Activated CD4-positive, alpha-beta T cell treated with anti-CD3 and anti-CD28 coated beads for 36 hours (primary cell): Measurements from ENCODE around the gene ZNF281. TPM values are rescaled to one million over a fixed set of nuclear protein-coding genes. Genes with fewer than 3 reads are reported as not detected.
"Not testable (repeated sequence)": the region's sequence is repeated elsewhere in the genome, so short reads cannot be mapped to it uniquely, and the experiment has no call there.

ENCODE experiments used
- ATAC-seq: fragments of 200-7000 bp; cut with Tn5 transposase; one replicate; pipeline ENCODE4 v1.10.0; 2021; ENCODE audit warnings: mild to moderate bottlenecking, moderate library complexity
- CTCF ChIA-PET: fragments of 350-600 bp; sonication (Branson Sonifier 250); formaldehyde crosslinking; loops from one replicate; lab custom pipeline; 2021; ENCODE audit warnings: antibody characterized with exemption; lab: Charles Lee
- POLR2A ChIA-PET: fragments of 350-600 bp; sonication (Branson Sonifier 250); formaldehyde crosslinking; loops from one replicate; lab custom pipeline; 2021; ENCODE audit warnings: antibody characterized with exemption, inconsistent platforms; lab: Charles Lee
- DNase-seq: peaks from one replicate; pipeline ENCODE4 v3.0.0-alpha.2; 2020
- H3K27ac Mint-ChIP-seq: one replicate; pipeline ENCODE4 v1.8.0; 2021; ENCODE audit warnings: mixed read lengths
- H3K27me3 Mint-ChIP-seq: one replicate; pipeline ENCODE4 v1.8.0; 2021; ENCODE audit warnings: mixed read lengths
- H3K36me3 Mint-ChIP-seq: one replicate; pipeline ENCODE4 v1.8.0; 2021; ENCODE audit warnings: low read depth, mixed read lengths
- H3K4me1 Mint-ChIP-seq: one replicate; pipeline ENCODE4 v1.8.0; 2021; ENCODE audit warnings: mixed read lengths
- H3K4me3 Mint-ChIP-seq: one replicate; pipeline ENCODE4 v1.8.0; 2021; ENCODE audit warnings: mild to moderate bottlenecking, moderate library complexity, mixed read lengths
- H3K9me3 Mint-ChIP-seq: one replicate; pipeline ENCODE4 v1.8.0; 2021; ENCODE audit warnings: low read depth, mixed read lengths
- intact Hi-C, 2 experiments: fragments of 100-400 bp; cut with DNase I in 1 of 2; cut with micrococcal nuclease in 1 of 2; formaldehyde crosslinking; loops; one replicate each; pipeline versions ENCODE4 v1.14.2 to v1.15.1; 2022 to 2024; cut with DNase I, micrococcal nuclease
- total RNA-seq, 2 experiments: library from RNA; stranded (reverse); gene quantifications; one replicate each; pipeline ENCODE4 v1.2.3, GENCODE V29; 2021

ZNF281 gene
- total RNA-seq, 2 experiments from 2014 or later, result 10.8 to 13.5 TPM

DNA sequence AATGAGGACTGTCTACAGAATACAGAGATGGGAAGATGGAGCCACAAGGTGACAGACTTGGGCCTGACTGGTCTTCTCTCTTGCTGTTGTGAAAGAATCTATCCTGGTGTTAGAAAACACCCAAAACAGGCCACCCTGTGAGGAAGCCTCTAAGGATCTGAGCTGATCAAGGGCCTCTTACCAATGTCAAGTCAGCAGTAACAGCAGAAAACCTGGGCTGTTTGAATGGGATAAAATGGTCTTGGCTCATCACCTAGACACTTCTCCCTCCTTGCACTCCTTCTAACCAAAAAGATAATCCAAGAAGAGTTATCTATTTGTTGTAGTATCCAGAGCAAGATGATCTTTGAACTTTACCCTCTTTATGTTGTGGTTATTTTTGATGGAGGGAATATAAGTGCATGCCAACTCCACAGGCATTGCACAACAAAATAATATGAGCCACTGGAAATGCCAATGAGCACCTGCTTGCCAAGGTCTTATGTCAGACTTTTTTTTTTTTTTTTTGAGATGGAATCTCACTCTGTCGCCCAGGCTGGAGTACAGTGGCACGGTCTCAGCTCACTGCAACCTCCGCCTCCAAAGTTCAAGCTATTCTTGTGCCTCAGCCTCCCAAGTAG lies 32.8 kb upstream of the ZNF281 start:
- Mint-ChIP-seq H3K27me3 (no peaks in the 10 kb centered on the region), H3K27ac (no peak overlapping the region), H3K9me3 (no peaks in the 10 kb centered on the region), H3K36me3 (peaks cover 5% of the 10 kb centered on the region), H3K4me1 (peaks cover 35% of the 10 kb centered on the region), H3K4me3 (no peak overlapping the region)
- ChIA-PET POLR2A (interaction anchor here (0.6 kb wide), 1 partner anchor 834 kb away, joined by 3 read pairs; no protein-coding TSS in a partner anchor), CTCF (interaction anchor here (0.6 kb wide), 1 partner anchor 56 kb away, joined by 3 read pairs; no protein-coding TSS in a partner anchor)
- intact Hi-C loops, result no loop called here
- ATAC-seq (no peak), DNase-seq (no peak)

DNA sequence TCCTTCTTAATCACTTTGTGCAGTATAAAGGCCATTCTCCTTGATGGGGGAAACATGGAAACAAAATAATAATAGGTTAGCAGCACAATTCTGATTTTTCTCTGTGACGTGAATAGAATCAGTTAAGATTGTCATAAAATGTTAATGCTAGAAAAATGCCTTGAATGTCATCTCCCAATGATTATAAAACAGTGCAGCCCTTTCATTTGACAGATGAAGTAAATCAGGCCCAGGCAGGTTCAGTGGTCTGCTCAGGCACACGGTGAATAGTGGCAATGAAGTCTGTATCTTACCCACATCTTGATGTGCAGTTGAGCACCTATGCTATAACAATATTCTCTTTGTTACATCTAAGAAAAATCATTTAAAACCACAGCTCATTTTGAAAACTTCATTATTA lies 32.2 kb upstream of the ZNF281 start:
- Mint-ChIP-seq H3K27me3 (no peaks in the 10 kb centered on the region), H3K9me3 (no peaks in the 10 kb centered on the region), H3K27ac (no peak overlapping the region), H3K36me3 (peaks cover 3% of the 10 kb centered on the region), H3K4me3 (no peak overlapping the region), H3K4me1 (peaks cover 32% of the 10 kb centered on the region)
- POLR2A ChIA-PET, result no interaction called here
- DNase-seq (no peak), ATAC-seq (no peak)
- intact Hi-C loops, result no loop called here
- CTCF ChIA-PET, result interaction anchor here (1.0 kb wide), 1 partner anchor 16 kb away, joined by 3 read pairs; no protein-coding TSS in a partner anchor

DNA sequence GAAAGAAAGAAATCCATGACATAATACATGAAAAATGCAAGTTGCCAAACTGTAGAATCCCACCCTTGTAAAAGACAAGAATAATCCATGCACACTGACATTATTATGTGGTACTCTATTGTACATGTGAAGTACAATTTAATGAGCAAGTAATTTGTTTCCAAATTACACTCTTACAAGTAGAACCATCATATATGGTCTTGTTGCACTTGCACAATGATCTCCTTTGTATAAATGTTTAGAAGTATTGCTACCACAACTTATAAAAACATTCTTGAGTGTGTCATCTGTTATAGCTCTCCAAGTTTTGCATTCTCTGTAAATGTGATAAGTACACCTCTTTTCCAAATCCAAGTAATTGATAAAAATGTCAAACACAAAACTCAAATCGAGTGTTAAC lies 29.1 kb upstream of the ZNF281 start:
- H3K4me1 Mint-ChIP-seq, result peaks cover 11% of the 10 kb centered on the region
- H3K27me3 Mint-ChIP-seq, result peaks cover 2% of the 10 kb centered on the region
- ChIA-PET CTCF (interaction anchor here (0.6 to 1.2 kb wide), 2 partner anchors 57 to 212 kb away, joined by 3 read pairs; no protein-coding TSS in a partner anchor), POLR2A (no interaction called here)
- intact Hi-C loops, result loop anchor here in 1 of 2 experiments (10.0 kb wide), 1 partner anchor 306 kb away; no protein-coding TSS in a partner anchor
- no peak overlapping the region for H3K4me3 Mint-ChIP-seq
- DNase-seq (no peak), ATAC-seq (no peak)
- no peaks in the 10 kb centered on the region for H3K9me3 Mint-ChIP-seq
- no peak overlapping the region for H3K27ac Mint-ChIP-seq
- no peaks in the 10 kb centered on the region for H3K36me3 Mint-ChIP-seq

DNA sequence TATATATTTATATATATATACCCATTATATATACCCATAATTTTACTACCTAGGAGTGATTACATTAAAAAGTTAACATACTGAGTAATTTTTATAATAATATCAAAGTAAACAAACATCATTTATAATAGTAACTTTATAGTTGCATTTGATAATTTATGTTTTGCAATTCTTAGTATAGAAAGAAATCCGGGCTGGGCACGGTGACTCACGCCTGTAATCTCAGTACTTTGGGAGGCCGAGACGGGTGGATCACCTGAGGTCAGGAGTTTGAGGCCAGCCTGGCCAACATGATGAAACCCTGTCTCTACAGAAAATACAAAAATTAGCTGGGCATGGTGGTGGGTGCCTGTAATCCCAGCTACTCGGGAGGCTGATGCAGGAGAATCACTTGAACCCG lies 28.6 kb upstream of the ZNF281 start:
- intact Hi-C loops, result loop anchor here in 1 of 2 experiments (10.0 kb wide), 1 partner anchor 306 kb away; no protein-coding TSS in a partner anchor
- ATAC-seq, H3K27me3 Mint-ChIP-seq, H3K27ac Mint-ChIP-seq, H3K4me3 Mint-ChIP-seq, H3K36me3 Mint-ChIP-seq, POLR2A ChIA-PET, H3K9me3 Mint-ChIP-seq: not testable (repeated sequence)
- CTCF ChIA-PET, result interaction anchor here (1.2 kb wide), 1 partner anchor 57 kb away, joined by 3 read pairs; no protein-coding TSS in a partner anchor
- DNase-seq, result peak; percentile 14
- H3K4me1 Mint-ChIP-seq, result peaks cover 11% of the 10 kb centered on the region

DNA sequence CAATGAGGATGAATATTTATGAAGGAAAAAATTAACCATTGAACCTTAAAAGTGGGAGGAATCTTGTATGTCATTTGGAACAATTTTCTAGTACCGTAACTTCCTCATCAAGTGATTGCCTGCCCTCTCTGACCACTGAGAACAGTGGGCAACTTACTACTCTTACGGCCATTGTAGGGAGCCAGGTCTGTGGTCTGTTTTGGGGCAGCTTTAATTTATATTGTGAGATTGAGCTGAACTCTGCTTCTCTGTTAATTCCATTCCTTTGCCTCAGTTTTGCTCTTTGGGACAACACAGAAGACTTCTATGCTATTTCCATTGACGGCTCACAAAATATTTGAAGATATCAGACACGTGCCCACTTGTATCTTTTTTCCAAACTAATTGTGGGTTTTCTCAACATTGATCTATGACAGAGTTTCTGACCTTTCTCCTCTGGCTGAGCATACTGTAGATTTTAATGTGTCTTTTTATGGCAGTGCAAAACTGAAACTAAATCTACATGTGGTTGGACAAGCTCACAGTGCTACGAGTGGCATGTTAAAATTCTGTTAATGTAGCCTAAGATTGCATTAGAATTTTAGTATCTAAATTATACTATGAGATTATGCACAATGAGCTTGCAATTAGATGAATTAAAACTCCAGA lies 27.8 kb upstream of the ZNF281 start:
- intact Hi-C loops, result loop anchor here in 1 of 2 experiments (10.0 kb wide), 1 partner anchor 307 kb away; no protein-coding TSS in a partner anchor
- DNase-seq (no peak), ATAC-seq (peak; percentile 87)
- CTCF ChIA-PET, result interaction anchor here (1.2 kb wide), 1 partner anchor 58 kb away, joined by 3 read pairs; no protein-coding TSS in a partner anchor
- peaks cover 2% of the 10 kb centered on the region for H3K27me3 Mint-ChIP-seq
- H3K36me3 Mint-ChIP-seq, result no peaks in the 10 kb centered on the region
- H3K9me3 Mint-ChIP-seq, result no peaks in the 10 kb centered on the region
- POLR2A ChIA-PET, result no interaction called here
- peak overlapping the region; percentile 37 for H3K4me3 Mint-ChIP-seq
- peak overlapping the region; percentile 2 for H3K27ac Mint-ChIP-seq
- H3K4me1 Mint-ChIP-seq, result peaks cover 13% of the 10 kb centered on the region

DNA sequence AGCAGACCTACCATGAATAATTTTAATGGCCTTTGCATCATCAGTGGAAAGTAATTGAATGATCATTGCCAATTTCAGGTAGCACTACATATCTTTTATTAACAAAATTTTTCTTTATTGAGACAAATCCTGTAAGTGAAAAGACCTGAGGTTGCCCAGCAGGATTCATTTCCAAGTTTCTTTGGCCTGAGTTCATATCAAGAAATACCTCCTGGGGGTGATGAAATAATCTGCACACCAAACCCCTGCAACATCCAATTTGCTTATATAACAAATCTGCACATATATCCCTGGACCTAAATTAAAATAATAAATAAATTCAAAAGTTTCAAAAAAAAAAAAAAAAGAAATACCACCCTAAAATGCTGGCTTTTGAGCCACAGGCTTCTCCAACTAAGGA lies 27.3 kb upstream of the ZNF281 start:
- no peak for DNase-seq
- CTCF ChIA-PET, result no interaction called here
- no peaks in the 10 kb centered on the region for H3K9me3 Mint-ChIP-seq
- POLR2A ChIA-PET, result no interaction called here
- H3K4me3 Mint-ChIP-seq, result no peak overlapping the region
- H3K27me3 Mint-ChIP-seq, result peaks cover 2% of the 10 kb centered on the region
- peaks cover 15% of the 10 kb centered on the region for H3K4me1 Mint-ChIP-seq
- no peaks in the 10 kb centered on the region for H3K36me3 Mint-ChIP-seq
- intact Hi-C loops, result loop anchor here in 1 of 2 experiments (10.0 kb wide), 1 partner anchor 308 kb away; no protein-coding TSS in a partner anchor
- no peak for ATAC-seq
- H3K27ac Mint-ChIP-seq, result no peak overlapping the region

DNA sequence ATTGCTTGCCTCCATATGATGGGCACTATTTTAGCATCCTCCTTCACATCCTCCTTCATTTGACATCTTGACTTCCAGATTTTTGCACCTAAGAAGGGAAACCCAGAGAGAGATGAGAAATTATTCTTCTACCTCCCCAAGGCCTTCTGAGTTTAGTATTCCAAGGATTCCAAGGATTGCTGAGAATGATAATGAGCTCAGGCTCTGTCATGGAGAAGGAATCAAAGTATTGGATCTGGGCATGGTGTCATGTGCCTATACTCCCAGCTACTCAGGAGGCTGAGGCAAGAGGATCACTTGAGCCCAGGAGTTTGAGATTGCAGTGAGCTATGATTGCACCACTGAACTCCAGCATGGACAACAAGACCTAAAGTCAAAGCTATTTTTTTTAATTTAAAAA lies 26.6 kb upstream of the ZNF281 start:
- no peaks in the 10 kb centered on the region for H3K36me3 Mint-ChIP-seq
- H3K4me3 Mint-ChIP-seq, result no peak overlapping the region
- no peaks in the 10 kb centered on the region for H3K9me3 Mint-ChIP-seq
- H3K27ac Mint-ChIP-seq, result no peak overlapping the region
- POLR2A ChIA-PET, result no interaction called here
- H3K27me3 Mint-ChIP-seq, result peaks cover 2% of the 10 kb centered on the region
- DNase-seq, result no peak
- intact Hi-C loops, result loop anchor here in 1 of 2 experiments (10.0 kb wide), 1 partner anchor 308 kb away; no protein-coding TSS in a partner anchor
- ATAC-seq, result no peak
- CTCF ChIA-PET, result no interaction called here
- peaks cover 15% of the 10 kb centered on the region for H3K4me1 Mint-ChIP-seq

DNA sequence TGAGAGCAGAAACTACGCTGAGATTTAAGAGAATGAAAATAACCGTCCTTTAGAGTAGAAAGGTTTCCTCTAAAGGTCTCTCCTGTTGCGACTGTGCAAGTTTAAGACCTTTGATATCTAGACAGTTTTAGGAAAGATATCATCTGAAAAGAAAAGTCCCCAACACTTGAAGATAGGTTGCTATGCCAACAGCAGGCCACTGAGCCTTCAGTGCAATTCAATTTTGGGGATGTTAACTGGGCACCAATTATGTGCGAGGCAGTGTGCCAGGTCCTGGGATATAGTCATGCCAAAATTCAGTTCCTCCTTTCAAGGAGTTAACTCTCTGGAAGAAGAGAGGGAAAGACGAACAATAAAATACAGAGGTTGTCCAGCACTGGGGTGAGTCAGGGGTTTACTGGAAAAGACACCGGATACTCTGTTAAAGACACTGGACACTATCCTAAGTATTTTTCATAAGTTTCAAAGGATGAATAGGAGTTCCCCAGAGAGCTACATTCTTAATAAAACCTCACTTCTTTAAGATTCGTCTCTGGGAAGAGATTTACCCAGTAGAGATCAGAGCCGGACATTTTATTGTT lies 25.5 kb upstream of the ZNF281 start:
- H3K4me3 Mint-ChIP-seq, result no peak overlapping the region
- DNase-seq (no peak), ATAC-seq (no peak)
- ChIA-PET POLR2A (no interaction called here), CTCF (no interaction called here)
- H3K27ac Mint-ChIP-seq, result no peak overlapping the region
- H3K4me1 Mint-ChIP-seq, result peaks cover 15% of the 10 kb centered on the region
- intact Hi-C loops, result loop anchor here in 1 of 2 experiments (10.0 kb wide), 1 partner anchor 310 kb away; no protein-coding TSS in a partner anchor
- H3K9me3 Mint-ChIP-seq, result no peaks in the 10 kb centered on the region
- no peaks in the 10 kb centered on the region for H3K36me3 Mint-ChIP-seq
- peaks cover 2% of the 10 kb centered on the region for H3K27me3 Mint-ChIP-seq

DNA sequence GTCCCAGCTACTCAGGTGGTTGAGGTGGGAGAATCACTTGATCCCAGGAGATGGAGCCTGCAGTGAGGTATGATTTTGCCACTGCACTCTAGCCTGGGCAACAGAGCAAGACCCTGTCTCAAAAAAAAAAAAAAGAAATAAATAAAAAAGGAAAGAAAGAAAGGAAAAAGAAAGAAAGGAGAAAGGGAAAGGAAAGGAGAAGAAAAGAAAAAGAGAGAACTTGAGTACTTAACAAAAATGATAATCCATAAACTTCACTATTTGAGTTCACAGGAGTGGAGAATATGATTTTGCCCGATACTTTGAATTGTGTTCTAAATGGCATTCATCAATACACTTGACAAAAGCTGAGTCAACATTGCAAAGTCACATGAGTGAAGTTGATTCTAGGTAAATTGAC lies 23.8 kb upstream of the ZNF281 start:
- DNase-seq (no peak), ATAC-seq (no peak)
- Mint-ChIP-seq H3K4me1 (peaks cover 18% of the 10 kb centered on the region), H3K9me3 (no peaks in the 10 kb centered on the region), H3K27ac (no peak overlapping the region), H3K27me3 (peaks cover 2% of the 10 kb centered on the region), H3K36me3 (no peaks in the 10 kb centered on the region), H3K4me3 (no peak overlapping the region)
- POLR2A ChIA-PET, result no interaction called here
- CTCF ChIA-PET, result no interaction called here
- intact Hi-C loops, result loop anchor here in 1 of 2 experiments (10.0 kb wide), 1 partner anchor 311 kb away; no protein-coding TSS in a partner anchor

DNA sequence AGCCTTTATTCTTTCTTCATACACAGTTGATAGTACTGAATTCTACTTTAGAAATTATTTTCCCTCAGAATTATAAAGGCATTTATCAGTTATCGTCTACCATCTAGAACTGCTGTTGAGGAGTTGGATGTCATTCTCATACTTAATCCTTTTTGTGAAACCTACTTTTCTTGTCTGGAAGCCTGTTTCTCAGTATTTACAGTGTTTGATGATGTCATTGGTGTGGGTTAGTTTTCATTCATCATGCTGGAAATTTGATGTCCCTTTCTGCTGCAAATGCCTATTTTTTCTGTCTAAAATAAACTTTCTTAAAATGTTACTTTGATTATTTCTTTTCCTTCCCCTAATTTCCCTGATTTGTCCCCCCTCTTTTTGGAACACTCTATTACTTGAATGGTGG lies 22.8 kb upstream of the ZNF281 start:
- POLR2A ChIA-PET, result no interaction called here
- DNase-seq, result no peak
- no peak for ATAC-seq
- no peaks in the 10 kb centered on the region for H3K36me3 Mint-ChIP-seq
- peaks cover 15% of the 10 kb centered on the region for H3K4me1 Mint-ChIP-seq
- H3K9me3 Mint-ChIP-seq, result no peaks in the 10 kb centered on the region
- intact Hi-C loops, result loop anchor here in 1 of 2 experiments (10.0 kb wide), 1 partner anchor 312 kb away; no protein-coding TSS in a partner anchor
- peaks cover 2% of the 10 kb centered on the region for H3K27me3 Mint-ChIP-seq
- H3K4me3 Mint-ChIP-seq, result no peak overlapping the region
- no peak overlapping the region for H3K27ac Mint-ChIP-seq
- CTCF ChIA-PET, result no interaction called here

DNA sequence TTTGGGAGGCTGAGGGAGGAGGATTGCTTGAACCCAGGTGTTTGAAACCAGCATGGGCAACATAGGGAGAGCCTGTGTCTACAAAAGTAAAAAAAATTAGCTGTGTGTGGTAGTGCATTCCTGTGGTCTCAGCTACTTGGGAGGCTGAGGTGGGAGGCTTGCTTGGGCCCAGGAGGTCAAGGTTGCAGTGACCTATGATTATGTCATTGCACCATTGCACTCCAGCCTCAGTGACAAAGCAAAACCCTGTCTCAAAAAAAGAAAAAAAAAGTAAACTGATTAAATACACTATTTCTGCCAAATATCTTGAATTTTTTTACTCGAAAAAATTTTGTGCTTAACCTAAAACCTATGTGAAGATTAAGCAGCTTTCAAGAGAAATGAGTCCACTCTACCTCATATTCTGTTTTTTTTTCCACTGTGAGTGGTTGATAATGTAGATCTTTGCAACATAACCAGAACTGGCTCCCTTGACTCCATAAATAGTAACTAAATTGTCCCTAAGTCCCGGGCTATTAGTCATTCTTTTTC lies 19.4 kb upstream of the ZNF281 start:
- CTCF ChIA-PET, result no interaction called here
- no peaks in the 10 kb centered on the region for H3K27me3 Mint-ChIP-seq
- DNase-seq, result no peak
- intact Hi-C loops, result no loop called here
- H3K4me1 Mint-ChIP-seq, result peaks cover 13% of the 10 kb centered on the region
- no peak overlapping the region for H3K27ac Mint-ChIP-seq
- POLR2A ChIA-PET, result interaction anchor here (0.7 kb wide), 1 partner anchor 20 kb away, joined by 3 read pairs; no protein-coding TSS in a partner anchor
- H3K4me3 Mint-ChIP-seq, result no peak overlapping the region
- no peaks in the 10 kb centered on the region for H3K36me3 Mint-ChIP-seq
- no peaks in the 10 kb centered on the region for H3K9me3 Mint-ChIP-seq
- ATAC-seq, result no peak
